LoVo (cell line): Measurements from ENCODE around the gene SHISA4.
"Not testable (repeated sequence)": the region's sequence is repeated elsewhere in the genome, so short reads cannot be mapped to it uniquely, and the experiment has no call there.

ENCODE experiments used
- DNase-seq: peaks from one replicate; pipeline ENCODE4 v3.0.0-alpha.2; 2016; ENCODE audit warnings: low spot score

Gene SHISA4

GRCh38 chr1:201888282-201889089, at the start of gene SHISA4:
SHISA4 (plus strand) TSS chr1:201888898; CDS start chr1:201888995, 97 bp downstream.
- DNase-seq: peak; percentile 25

GRCh38 chr1:201839089-201839488, 49.6 kb upstream of the SHISA4 start:
- DNase-seq: not testable (repeated sequence)

GRCh38 chr1:201840055-201840454, 48.6 kb upstream of the SHISA4 start:
- no peak for DNase-seq

GRCh38 chr1:201840490-201840889, 48.2 kb upstream of the SHISA4 start:
- no peak for DNase-seq

- no peak for DNase-seq
Observed at GRCh38 chr1:201841265-201841912, 47.3 kb upstream of the SHISA4 start.

GRCh38 chr1:201842472-201843027, 46.1 kb upstream of the SHISA4 start:
- DNase-seq: no peak

GRCh38 chr1:201845331-201846083, 43.2 kb upstream of the SHISA4 start:
- DNase-seq: no peak

GRCh38 chr1:201847150-201847549, 41.5 kb upstream of the SHISA4 start:
- no peak for DNase-seq

- no peak for DNase-seq
Observed at GRCh38 chr1:201848230-201848629, 40.5 kb upstream of the SHISA4 start.

GRCh38 chr1:201849372-201850052, 39.2 kb upstream of the SHISA4 start:
- no peak for DNase-seq

GRCh38 chr1:201850053-201850397, 38.7 kb upstream of the SHISA4 start:
- DNase-seq: no peak

GRCh38 chr1:201851949-201852348, 36.7 kb upstream of the SHISA4 start:
- DNase-seq: no peak

- DNase-seq: not testable (repeated sequence)
Observed at GRCh38 chr1:201856722-201857121, 32.0 kb upstream of the SHISA4 start.

- no peak for DNase-seq
Observed at GRCh38 chr1:201859424-201859823, 29.3 kb upstream of the SHISA4 start.

- no peak for DNase-seq
Observed at GRCh38 chr1:201861448-201861847, 27.2 kb upstream of the SHISA4 start.

- DNase-seq: no peak
Observed at GRCh38 chr1:201870397-201870796, 18.3 kb upstream of the SHISA4 start.

GRCh38 chr1:201874672-201875071, 14.0 kb upstream of the SHISA4 start:
- no peak for DNase-seq

GRCh38 chr1:201876148-201876818, 12.4 kb upstream of the SHISA4 start:
- DNase-seq: no peak

GRCh38 chr1:201877877-201878401, 10.8 kb upstream of the SHISA4 start:
- DNase-seq: peak; percentile 22

GRCh38 chr1:201880928-201881571, 7.6 kb upstream of the SHISA4 start:
- no peak for DNase-seq

GRCh38 chr1:201881617-201882016, 7.1 kb upstream of the SHISA4 start:
- no peak for DNase-seq
